ENCODE data around the gene UTP15. TPM values are rescaled to one million over a fixed set of nuclear protein-coding genes. Genes with fewer than 3 reads are reported as not detected.

UTP15 gene
- total RNA-seq, 4 donors from 2014 or later: 10.5 to 35.0 (median 22.4) TPM

GRCh38 chr5:73564018-73564417 is 1.5 kb upstream of the UTP15 start:
- 20% methylated on average over 1 to 3 of the region's 3 CpGs for WGBS, 2 donors (ENCODE audit: low coverage in 1 of 2)
- H3K9me3 ChIP-seq: no peaks in the 10 kb centered on the region
- H3K4me1 ChIP-seq: peaks cover 9 to 49% (median 16%) of the 10 kb centered on the region in 3 donors
- TF ChIP-seq POLR2AphosphoS5 (IDR thresholded peaks at IDR 0.05) (no peak), CTCF (IDR thresholded peaks at IDR 0.05) (no peak), POLR2A (IDR thresholded peaks at IDR 0.05) (no peak), EP300 (IDR thresholded peaks at IDR 0.05) (no peak)
- no peak for ATAC-seq
- peak overlapping the region in 3 of 4 donors; percentile 78 to 96 (median 94) for H3K27ac ChIP-seq
- H3K27me3 ChIP-seq: no peaks in the 10 kb centered on the region
- H3K4me3 ChIP-seq: peak overlapping the region; percentile 65 to 76
- H3K36me3 ChIP-seq: peaks cover 8 to 49% of the 10 kb centered on the region in 2 donors

- H3K4me1 ChIP-seq: peaks cover 9 to 49% (median 16%) of the 10 kb centered on the region in 3 donors
- no peak for TF ChIP-seq EP300 (IDR thresholded peaks at IDR 0.05)
- TF ChIP-seq POLR2A (IDR thresholded peaks at IDR 0.05): no peak
- no peak for TF ChIP-seq CTCF (IDR thresholded peaks at IDR 0.05)
- no peak for TF ChIP-seq POLR2AphosphoS5 (IDR thresholded peaks at IDR 0.05)
- peaks cover 6 to 49% of the 10 kb centered on the region in 2 donors for H3K36me3 ChIP-seq
- no peaks in the 10 kb centered on the region for H3K9me3 ChIP-seq
- peak overlapping the region; percentile 78 to 96 (median 92) for H3K27ac ChIP-seq
- WGBS, 2 donors (ENCODE audit: low coverage in 1 of 2): 0 to 3% methylated on average over 9 of the region's 9 CpGs
- H3K4me3 ChIP-seq: peak overlapping the region; percentile 65 to 76
- no peaks in the 10 kb centered on the region for H3K27me3 ChIP-seq
- no peak for ATAC-seq
These were observed 868 bp upstream of the UTP15 start for GRCh38 chr5:73564675-73565074.

GRCh38 chr5:73565969-73566547 is 515 bp downstream of the UTP15 start:
- WGBS, 2 donors (ENCODE audit: low coverage in 1 of 2): 7 to 10% methylated on average over 7 to 8 of the region's 8 CpGs
- Histone ChIP-seq H3K27ac (peak overlapping the region; percentile 85 to 96 (median 92)), H3K9me3 (no peaks in the 10 kb centered on the region), H3K4me1 (peaks cover 9 to 49% (median 16%) of the 10 kb centered on the region in 3 donors), H3K4me3 (peak overlapping the region; percentile 65 to 76), H3K36me3 (peaks cover 0 to 49% of the 10 kb centered on the region in 2 donors), H3K27me3 (no peaks in the 10 kb centered on the region)
- ATAC-seq: no peak
- TF ChIP-seq POLR2A (IDR thresholded peaks at IDR 0.05): no peak
- no peak for TF ChIP-seq CTCF (IDR thresholded peaks at IDR 0.05)
- TF ChIP-seq EP300 (IDR thresholded peaks at IDR 0.05): no peak
- TF ChIP-seq POLR2AphosphoS5 (IDR thresholded peaks at IDR 0.05): no peak

GRCh38 chr5:73582285-73583145 is 17.0 kb downstream of the UTP15 start:
- H3K9me3 ChIP-seq: no peaks in the 10 kb centered on the region
- no peak overlapping the region for H3K27ac ChIP-seq
- ATAC-seq: no peak
- TF ChIP-seq POLR2AphosphoS5 (IDR thresholded peaks at IDR 0.05) (no peak), CTCF (IDR thresholded peaks at IDR 0.05) (no peak), EP300 (IDR thresholded peaks at IDR 0.05) (no peak), POLR2A (IDR thresholded peaks at IDR 0.05) (no peak)
- WGBS, 2 donors (ENCODE audit: low coverage in 1 of 2): 49 to 56% methylated on average over 3 of the region's 3 CpGs
- no peaks in the 10 kb centered on the region for H3K4me1 ChIP-seq
- no peaks in the 10 kb centered on the region for H3K27me3 ChIP-seq
- peaks cover 4 to 46% of the 10 kb centered on the region in 2 donors for H3K36me3 ChIP-seq
- no peak overlapping the region for H3K4me3 ChIP-seq

All from gastroesophageal sphincter (tissue), 4 donors.